Endothelial cell of umbilical vein (primary cell): Measurements from ENCODE around the gene PPP1R16B. TPM values are rescaled to one million over a fixed set of nuclear protein-coding genes. Genes with fewer than 3 reads are reported as not detected.

Experiments used
- BruUV-seq: library from RNA; stranded (reverse); fragments of 400-500 nt; replicated peaks from 2 replicates; lab custom pipeline; 2021; lab: Mats Ljungman, UMichigan
- CTCF ChIA-PET: fragments of 300-600, 350-600 bp; sonication (Branson Sonifier 250); formaldehyde crosslinking; loops from one replicate; lab custom pipeline; 2021; ENCODE audit warnings: antibody characterized with exemption, inconsistent platforms; lab: Charles Lee
- POLR2A ChIA-PET: fragments of 300-600, 350-600 bp; sonication (Branson Sonifier 250); formaldehyde crosslinking; loops from one replicate; lab custom pipeline; 2021; ENCODE audit warnings: antibody characterized with exemption, inconsistent platforms; lab: Charles Lee
- DNase-seq: peaks from one replicate; pipeline ENCODE4 v3.0.0-alpha.2; 2011; ENCODE audit warnings: low read depth, low spot score
- FAIRE-seq: peaks from 2 replicates; lab custom pipeline; 2011; peaks lifted over from hg19 to GRCh38; lab: Jason Lieb, UNC
- H2AFZ ChIP-seq: 2 replicates; pipeline ENCODE4 v1.6.0; 2012; ENCODE audit warnings: low read depth, low read length, control low read depth, inconsistent platforms
- H3K27ac ChIP-seq: 2 replicates; pipeline ENCODE4 v1.5.1; 2011; ENCODE audit warnings: low read depth, mild to moderate bottlenecking, control low read depth, low read length, moderate library complexity; ENCODE audit not compliant: insufficient read depth
- H3K27me3 ChIP-seq, 2 experiments: 2 replicates each; pipeline versions ENCODE4 v1.6.0 to v1.6.1; 2011; ENCODE audit warnings: low read length in 2 of 2, mixed read lengths in 1 of 2; ENCODE audit not compliant: control insufficient read depth in 2 of 2, insufficient read depth in 2 of 2
- H3K36me3 ChIP-seq, 2 experiments: 2 replicates in 1 of 2; 3 replicates in 1 of 2; pipeline ENCODE4 v1.5.1; 2011; ENCODE audit warnings: low read length in 2 of 2, mild to moderate bottlenecking in 1 of 2, moderate library complexity in 1 of 2; ENCODE audit not compliant: control insufficient read depth in 2 of 2, insufficient read depth in 2 of 2; ENCODE audit errors: extremely low read depth in 1 of 2
- H3K4me1 ChIP-seq: 3 replicates; pipeline ENCODE4 v1.5.1; 2011; ENCODE audit warnings: mild to moderate bottlenecking, low read length; ENCODE audit not compliant: control insufficient read depth, insufficient read depth; ENCODE audit errors: extremely low read depth
- H3K4me2 ChIP-seq: 2 replicates; pipeline ENCODE4 v1.6.1; 2011; ENCODE audit warnings: low read length, control low read depth, mixed read lengths; ENCODE audit not compliant: insufficient read depth
- H3K4me3 ChIP-seq, 3 experiments: fragments of 200-600 bp in 1 of 3; sonication (generic), shearing (Covaris generic) in 1 of 3; replicated peaks in 1 of 3; 2 replicates each; pipeline ENCODE4 v1.5.1; 2011 to 2016; ENCODE audit warnings: control low read depth in 3 of 3, low read length in 3 of 3, mild to moderate bottlenecking in 2 of 3, inconsistent platforms in 1 of 3, low read depth in 1 of 3, moderate library complexity in 1 of 3; ENCODE audit not compliant: insufficient read depth in 1 of 3
- H3K79me2 ChIP-seq: 2 replicates; pipeline ENCODE4 v1.6.0; 2012; ENCODE audit warnings: low read length, inconsistent platforms; ENCODE audit not compliant: control insufficient read depth, insufficient read depth
- H3K9ac ChIP-seq: replicated peaks from 2 replicates; pipeline ENCODE3; 2011; ENCODE audit warnings: low read length, control low read depth; ENCODE audit not compliant: insufficient read depth; ENCODE audit errors: extremely low read depth
- H3K9me1 ChIP-seq: replicated peaks from 3 replicates; pipeline ENCODE4 v1.6.0; 2011; ENCODE audit warnings: mild to moderate bottlenecking, low read length; ENCODE audit not compliant: control insufficient read depth, insufficient read depth; ENCODE audit errors: extremely low read depth
- H3K9me3 ChIP-seq: replicated peaks from 2 replicates; pipeline ENCODE4 v1.5.1; 2012; ENCODE audit warnings: low read length, inconsistent platforms; ENCODE audit not compliant: control insufficient read depth, insufficient read depth
- H4K20me1 ChIP-seq: replicated peaks from 2 replicates; pipeline ENCODE3; 2011; ENCODE audit warnings: mild to moderate bottlenecking, low read length; ENCODE audit not compliant: control insufficient read depth, insufficient read depth; ENCODE audit errors: extremely low read depth
- CTCF ChIP-seq, 2 donors: IDR thresholded peaks; 1 replicate in 1 of 2; 2 replicates in 1 of 2; pipeline ENCODE4 v1.5.1; 2011; ENCODE audit warnings: low read length in 2 of 2, mild to moderate bottlenecking in 2 of 2, moderate library complexity in 2 of 2, control low read depth in 1 of 2, inconsistent platforms in 1 of 2, low read depth in 1 of 2; ENCODE audit not compliant: insufficient read depth in 1 of 2; ENCODE audit errors: extremely low read depth in 1 of 2
- EZH2 ChIP-seq: IDR thresholded peaks from 2 replicates; pipeline ENCODE4 v1.6.1; 2012; ENCODE audit warnings: borderline replicate concordance, low read depth, mild to moderate bottlenecking, moderate library complexity, low read length, inconsistent platforms; ENCODE audit not compliant: severe bottlenecking
- FOS ChIP-seq: IDR thresholded peaks from 2 replicates; pipeline ENCODE4 v1.6.1; 2011; ENCODE audit warnings: mild to moderate bottlenecking, low read length, moderate library complexity, borderline replicate concordance; ENCODE audit not compliant: insufficient read depth
- GATA2 ChIP-seq: IDR thresholded peaks from 2 replicates; pipeline ENCODE4 v1.7.0; 2011; ENCODE audit warnings: low read depth, mild to moderate bottlenecking, moderate library complexity, mixed read lengths, low read length; ENCODE audit not compliant: insufficient read length, insufficient read depth
- JUN ChIP-seq: IDR thresholded peaks from 2 replicates; pipeline ENCODE4 v1.6.1; 2011; ENCODE audit warnings: borderline replicate concordance, low read depth; ENCODE audit not compliant: insufficient read length, insufficient read depth
- MAX ChIP-seq: IDR thresholded peaks from 2 replicates; pipeline ENCODE4 v1.6.1; 2011; ENCODE audit not compliant: insufficient read depth, insufficient read length
- MYC ChIP-seq: IDR thresholded peaks from one replicate; pipeline ENCODE4 v1.6.1; 2011; ENCODE audit warnings: mild to moderate bottlenecking, low read depth, low read length
- POLR2A ChIP-seq: IDR thresholded peaks from 2 replicates; pipeline ENCODE4 v1.6.1; 2012; ENCODE audit warnings: low read depth, mild to moderate bottlenecking, control low read depth, low read length
- POLR2AphosphoS5 ChIP-seq: IDR thresholded peaks from 2 replicates; pipeline ENCODE4 v1.6.1; 2012; ENCODE audit warnings: low read depth, mild to moderate bottlenecking, control low read depth, low read length, moderate library complexity; ENCODE audit not compliant: insufficient read depth
- dilution Hi-C: fragments of 300-500 bp; cut with MboI; formaldehyde crosslinking; loops from one replicate; pipeline ENCODE4 v1.15.0; 2019; ENCODE audit warnings: low sequenced_read_pairs; ENCODE audit not compliant: extremely low pct_ligation_motif_present
- intact Hi-C: fragments of 100-400 bp; cut with micrococcal nuclease; formaldehyde crosslinking; loops from one replicate; pipeline ENCODE4 v1.10.0; 2022
- polyA plus RNA-seq, 4 experiments: library from polyadenylated mRNA; depleted of rRNA in 3 of 4; stranded (reverse) in 3 of 4; unstranded in 1 of 4; fragments of >200 nt; gene quantifications; 2 replicates each; pipeline versions ENCODE4 v1.2.1 to v1.2.3, GENCODE V29; 2011 to 2012; ENCODE audit warnings: missing spikeins in 1 of 4
- total RNA-seq: library from RNA; stranded (reverse); gene quantifications from 2 replicates; pipeline ENCODE4 v1.2.3, GENCODE V29; 2021

The PPP1R16B gene
- total and polyA plus RNA-seq, 2 donors (not counting 3 experiments of a cell fraction or from before 2014, with no cell fraction given), result 34.7 to 68.1 TPM

GRCh38 chr20:38854654-38855066 is 49.2 kb downstream of the PPP1R16B start:
- intact Hi-C loops (no loop called here), dilution Hi-C loops (no loop called here)
- H3K79me2 ChIP-seq, result no peaks in the 10 kb centered on the region
- H3K4me1 ChIP-seq, result no peaks in the 10 kb centered on the region
- H4K20me1 ChIP-seq, result no peaks in the 10 kb centered on the region
- no peak overlapping the region for H3K27ac ChIP-seq
- H3K27me3 ChIP-seq, result no peaks in the 10 kb centered on the region
- BruUV-seq, result no TSS peak
- no peak overlapping the region for H3K9ac ChIP-seq
- no peak overlapping the region for H3K4me3 ChIP-seq
- H3K36me3 ChIP-seq, result no peaks in the 10 kb centered on the region
- ChIA-PET CTCF (interaction anchor here (1.6 kb wide), 1 partner anchor 12 kb away, joined by 4 read pairs; no protein-coding TSS in a partner anchor), POLR2A (no interaction called here)
- H3K9me1 ChIP-seq, result no peaks in the 10 kb centered on the region
- no peak for TF ChIP-seq EZH2
- no peak for TF ChIP-seq JUN
- no peak for TF ChIP-seq CTCF (IDR thresholded peaks at IDR 0.05; ENCODE audit: extremely low read depth in 1 of 2, insufficient read depth in 1 of 2, low read depth in 1 of 2, low read length in 2 of 2)
- no peak for TF ChIP-seq POLR2A
- no peak for TF ChIP-seq MAX
- no peak for TF ChIP-seq FOS
- no peak for TF ChIP-seq GATA2
- TF ChIP-seq POLR2AphosphoS5, result no peak
- TF ChIP-seq MYC, result no peak
- FAIRE-seq, result no peak
- no peak for DNase-seq
- no peak overlapping the region for H2AFZ ChIP-seq
- no peak overlapping the region for H3K4me2 ChIP-seq
- no peaks in the 10 kb centered on the region for H3K9me3 ChIP-seq
